GM21390 (cell line): Measurements from ENCODE around the gene TPBGL.

Experiments
- ATAC-seq: cut with Tn5 transposase; IDR thresholded peaks from one replicate; pipeline ENCODE4 v1.9.1; 2021; ENCODE audit not compliant: unreplicated experiment

TPBGL gene

GRCh38 chr11:75245356-75246005, 4.9 kb downstream of the TPBGL start:
- ATAC-seq: no peak

- no peak for ATAC-seq
Observed at GRCh38 chr11:75246006-75246670, 5.6 kb downstream of the TPBGL start.

GRCh38 chr11:75246671-75247350, 6.2 kb downstream of the TPBGL start:
- ATAC-seq: no peak

GRCh38 chr11:75248924-75249256, 8.3 kb downstream of the TPBGL start:
- no peak for ATAC-seq

- ATAC-seq: no peak
Observed at GRCh38 chr11:75249704-75250103, 9.1 kb downstream of the TPBGL start.

GRCh38 chr11:75254326-75254725, 13.8 kb downstream of the TPBGL start:
- ATAC-seq: no peak

DNA sequence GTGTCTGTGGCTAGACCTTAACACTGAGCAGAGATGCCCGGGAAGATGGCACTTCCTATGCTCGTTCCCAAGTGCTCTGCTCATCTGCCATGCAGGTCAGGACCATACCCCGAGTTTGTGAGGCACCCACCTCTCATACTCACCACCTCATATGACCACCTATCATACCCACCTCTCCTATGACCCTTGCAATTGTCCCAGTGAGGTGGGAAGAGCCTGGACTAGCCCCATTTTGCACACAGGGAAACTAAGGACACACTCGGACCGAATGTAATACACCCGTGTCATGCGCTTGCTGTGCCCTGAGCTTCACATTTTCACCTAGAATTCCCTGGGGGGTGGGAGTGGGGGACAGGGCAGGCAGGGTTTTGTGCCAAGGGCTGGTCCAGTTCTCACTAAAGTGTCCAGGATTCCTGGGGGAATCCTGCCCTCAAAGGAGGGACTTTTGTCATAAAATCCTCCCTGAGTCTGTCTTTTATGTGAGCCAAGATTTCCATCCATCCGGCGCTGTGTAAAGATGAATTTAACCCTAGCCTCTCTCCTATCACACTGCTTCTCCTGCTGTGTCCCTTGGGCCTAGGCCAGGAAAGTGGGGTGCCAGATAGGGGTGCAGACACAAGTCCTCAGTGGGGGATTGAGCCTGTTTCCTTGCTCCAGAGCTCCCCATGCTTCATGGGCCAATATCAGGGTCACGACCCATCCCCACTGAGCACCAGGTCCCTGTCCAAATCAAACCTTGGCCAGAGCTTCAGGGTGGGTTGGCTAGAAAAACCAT, 20.0 kb downstream of the TPBGL start:
- no peak for ATAC-seq

GRCh38 chr11:75261902-75262361, 21.4 kb downstream of the TPBGL start:
- no peak for ATAC-seq

DNA sequence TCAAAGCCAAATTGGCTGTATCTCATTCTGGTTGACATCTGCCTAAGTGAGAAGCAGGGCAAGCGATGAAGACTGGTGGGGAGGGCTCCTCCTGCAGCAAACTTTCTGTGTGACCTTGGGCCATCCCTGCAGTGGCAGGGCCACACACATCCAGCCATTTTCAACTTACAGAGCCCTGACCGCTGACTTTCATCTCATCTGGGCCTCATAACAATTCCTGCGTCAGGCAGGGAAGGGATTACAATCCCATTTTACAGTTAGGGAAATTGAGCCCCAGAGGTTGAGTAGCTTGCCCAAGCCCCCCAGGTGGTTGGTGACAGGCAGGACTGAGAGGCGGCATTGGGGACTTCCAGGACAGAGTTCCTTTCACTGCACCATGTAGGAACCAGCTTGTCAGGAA, 21.9 kb downstream of the TPBGL start:
- no peak for ATAC-seq

DNA sequence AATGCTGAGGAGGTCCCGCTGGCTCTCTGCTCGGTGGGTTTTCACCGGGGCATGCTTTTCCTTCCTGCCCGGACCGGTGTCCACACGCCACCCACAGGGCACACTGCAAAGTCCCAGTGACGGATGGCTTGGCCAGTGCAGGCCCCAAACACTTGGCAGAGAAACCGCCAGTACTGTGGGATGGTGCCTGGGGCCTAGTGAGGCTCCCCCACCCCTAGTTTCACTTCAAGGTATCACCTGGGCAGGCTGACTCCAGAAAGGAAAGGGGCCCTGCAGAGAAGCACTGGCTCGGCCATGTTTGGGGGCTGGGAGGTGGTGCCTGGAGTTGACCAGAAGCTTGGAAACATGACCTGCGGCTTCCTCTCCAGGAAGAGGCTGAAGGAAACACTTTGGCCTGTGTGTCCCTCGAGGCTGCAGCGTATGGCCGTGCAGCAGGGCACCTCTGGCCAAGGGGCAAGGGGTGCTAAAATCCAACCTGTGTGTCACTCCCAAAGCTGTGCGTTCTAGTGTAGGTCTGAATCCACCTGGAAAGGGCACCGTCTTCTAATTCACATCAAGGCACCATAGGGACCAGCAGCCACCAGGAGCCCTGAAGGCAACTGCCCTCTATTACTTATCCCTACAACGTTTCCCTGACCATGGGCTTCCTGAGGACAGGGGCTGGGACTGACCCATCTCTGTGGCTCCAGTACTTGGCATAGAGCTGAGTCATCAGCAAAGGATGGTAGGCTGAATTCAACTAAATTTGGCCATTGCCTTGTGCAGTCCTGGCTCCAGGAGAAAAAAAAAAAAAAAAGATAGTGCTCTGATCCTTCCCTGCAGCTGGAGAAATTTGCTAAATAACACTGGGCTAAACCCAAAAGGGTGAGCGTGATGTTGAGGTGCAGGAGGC, 22.6 kb downstream of the TPBGL start:
- no peak for ATAC-seq

DNA sequence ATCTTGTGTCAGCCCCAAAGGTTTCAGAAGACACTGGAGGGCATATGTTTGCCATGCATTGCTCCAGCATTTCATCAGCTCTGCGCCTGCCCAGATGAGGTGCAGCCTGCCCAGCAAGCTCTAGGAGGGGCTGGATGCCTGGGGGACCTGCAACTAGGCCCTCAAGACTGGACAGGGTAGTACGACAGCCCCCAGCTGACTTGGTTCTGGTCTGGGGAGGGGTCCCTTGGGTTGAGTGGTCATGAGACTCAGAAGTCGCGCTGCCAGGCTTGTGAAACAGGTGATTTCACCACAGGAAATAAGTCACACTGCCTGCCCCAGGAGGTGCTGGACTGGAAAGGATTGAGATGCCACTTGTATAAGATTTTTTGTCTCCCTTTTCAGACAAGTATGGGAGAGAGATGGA, 23.4 kb downstream of the TPBGL start:
- no peak for ATAC-seq

DNA sequence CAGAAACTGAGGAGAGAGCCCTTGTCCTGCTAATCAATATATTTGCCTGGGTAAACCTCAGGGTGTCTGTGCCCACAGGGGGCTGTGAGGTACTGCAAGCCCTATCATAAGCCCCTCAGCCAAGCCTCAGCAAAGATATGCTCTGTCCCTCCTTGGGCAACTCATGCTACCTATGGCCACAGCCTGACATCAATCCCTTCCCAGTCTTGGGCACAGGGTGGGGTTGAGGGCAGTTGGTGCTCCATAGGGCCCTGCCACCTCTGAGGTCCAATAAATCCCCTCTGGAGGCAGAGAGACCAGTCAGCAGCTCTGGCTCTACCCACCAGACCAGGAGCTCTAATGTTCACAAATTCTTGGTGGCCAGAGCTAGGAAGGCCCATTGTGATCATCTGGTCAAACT, 23.8 kb downstream of the TPBGL start:
- no peak for ATAC-seq

- ATAC-seq: no peak
Observed at GRCh38 chr11:75264971-75265370, 24.4 kb downstream of the TPBGL start.

DNA sequence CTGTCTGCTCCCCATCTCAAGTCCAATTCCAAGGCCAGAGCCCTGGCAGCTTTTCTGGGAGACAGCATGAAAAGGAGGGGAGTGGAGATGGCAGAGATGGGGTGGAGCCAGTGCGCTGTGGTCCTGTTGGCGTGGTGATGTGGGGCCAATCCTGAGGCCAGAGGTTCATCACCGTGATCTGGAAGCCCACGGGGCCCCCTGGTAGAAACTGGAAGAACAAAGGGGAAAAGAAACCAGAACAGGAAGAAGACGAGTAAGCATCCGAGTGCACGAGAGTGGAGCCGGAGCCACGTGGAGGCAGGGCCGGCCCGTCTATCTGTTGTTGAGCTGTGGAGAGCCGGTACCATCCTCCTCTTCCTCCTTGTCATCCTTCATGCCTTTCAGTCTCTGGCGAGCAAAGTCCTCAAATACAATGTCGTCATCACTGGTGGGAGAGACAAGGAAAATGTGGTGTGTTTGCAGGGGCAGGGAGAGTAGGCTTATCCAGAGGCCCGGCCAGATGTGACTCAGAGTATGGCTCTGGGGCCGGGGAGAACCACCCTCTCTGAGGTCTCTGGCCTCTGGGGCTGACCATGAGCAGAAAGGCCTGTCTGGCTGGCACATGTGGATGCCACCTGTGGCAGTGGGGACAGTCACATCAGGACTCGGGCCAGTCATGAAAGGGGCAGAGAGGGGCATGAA, 25.4 kb downstream of the TPBGL start:
- ATAC-seq: no peak

GRCh38 chr11:75267171-75267970, 26.8 kb downstream of the TPBGL start:
- ATAC-seq: no peak

- no peak for ATAC-seq
Observed at GRCh38 chr11:75268626-75269366, 28.2 kb downstream of the TPBGL start.

GRCh38 chr11:75269367-75269660, 28.7 kb downstream of the TPBGL start:
- no peak for ATAC-seq

- ATAC-seq: no peak
Observed at GRCh38 chr11:75269896-75270295, 29.3 kb downstream of the TPBGL start.
